Stimulated activated naive CD4-positive, alpha-beta T cell treated with Interleukin-2 at 50 U/mL for 16 hours (primary cell): ENCODE results near the gene DIRAS2.
"Not testable (repeated sequence)": the region's sequence is repeated elsewhere in the genome, so short reads cannot be mapped to it uniquely, and the experiment has no call there.

Experiments
- DNase-seq: peaks from one replicate; lab custom pipeline; 2025; lab: John Stamatoyannopoulos, UW

DIRAS2 gene, protein sequence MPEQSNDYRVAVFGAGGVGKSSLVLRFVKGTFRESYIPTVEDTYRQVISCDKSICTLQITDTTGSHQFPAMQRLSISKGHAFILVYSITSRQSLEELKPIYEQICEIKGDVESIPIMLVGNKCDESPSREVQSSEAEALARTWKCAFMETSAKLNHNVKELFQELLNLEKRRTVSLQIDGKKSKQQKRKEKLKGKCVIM

DNA sequence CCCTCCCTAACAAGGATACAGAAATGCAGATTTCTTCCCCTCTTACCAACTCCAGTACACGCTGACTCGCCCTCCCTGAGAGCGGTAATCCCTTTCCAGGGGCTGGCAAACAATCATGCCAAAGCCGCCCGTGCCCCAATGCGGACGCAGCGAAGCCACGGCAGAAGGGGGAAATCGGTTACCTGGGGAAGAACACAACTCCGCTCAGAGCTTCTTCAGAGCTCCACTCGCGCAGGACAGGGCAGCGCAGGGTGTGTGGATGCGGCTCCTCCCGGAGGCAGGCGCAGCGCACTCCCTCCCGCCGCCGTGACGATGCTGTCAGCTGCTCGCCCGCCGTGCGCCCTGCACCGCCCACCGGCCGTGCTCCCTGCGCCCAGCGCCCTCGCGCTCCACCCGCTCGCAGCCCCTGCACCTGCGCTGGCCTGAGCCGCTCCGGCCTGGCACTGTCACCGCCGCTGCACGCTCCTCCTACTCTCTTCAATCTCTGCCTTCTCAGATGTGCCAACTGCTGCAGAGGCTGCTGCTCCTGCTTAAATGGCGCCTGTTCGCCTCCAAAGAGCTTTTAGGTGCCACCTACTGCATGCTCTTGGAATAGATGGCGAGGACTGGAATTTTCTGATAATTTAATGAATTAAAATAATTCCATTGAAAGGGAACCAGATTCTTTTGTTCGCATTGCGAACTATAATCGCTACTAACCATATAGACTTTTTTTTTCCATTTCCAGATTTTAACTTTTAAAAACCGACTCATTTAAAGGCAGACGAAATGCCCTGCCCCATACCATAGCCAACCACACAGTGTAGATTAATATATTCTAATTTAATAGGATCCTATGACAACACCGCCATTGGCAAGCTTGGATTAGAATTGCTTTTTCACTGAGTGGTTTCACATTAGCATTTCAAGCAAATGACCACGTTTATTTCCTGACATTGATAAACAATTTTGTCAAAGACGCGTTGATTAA, at the start of gene DIRAS2:
Gene DIRAS2, minus strand, starts transcription at position 255 of the 970 bp plus-strand sequence. CDS start 28,997 bp downstream, outside the sequence.
- DNase-seq, result no peak

DNA sequence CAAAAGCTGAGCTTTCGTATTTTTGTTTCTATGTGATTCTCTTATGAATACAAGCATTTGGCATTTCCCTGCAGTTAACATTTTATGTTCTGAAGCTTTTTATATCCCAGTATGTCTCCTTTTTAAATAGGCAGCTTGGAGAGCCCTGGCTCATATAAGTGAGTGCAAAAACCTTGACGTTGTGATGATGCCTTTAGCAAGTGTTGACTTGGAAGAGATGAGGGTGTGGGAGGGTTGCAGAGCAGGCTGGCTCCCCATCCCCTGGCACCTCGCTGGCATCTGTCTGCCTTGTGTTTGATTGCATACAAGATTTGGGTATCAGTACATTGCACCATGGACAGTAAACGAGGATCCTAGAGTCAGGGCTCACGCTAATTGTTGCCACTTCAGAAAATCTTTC, 42.1 kb upstream of the DIRAS2 start:
- no peak for DNase-seq

DNA sequence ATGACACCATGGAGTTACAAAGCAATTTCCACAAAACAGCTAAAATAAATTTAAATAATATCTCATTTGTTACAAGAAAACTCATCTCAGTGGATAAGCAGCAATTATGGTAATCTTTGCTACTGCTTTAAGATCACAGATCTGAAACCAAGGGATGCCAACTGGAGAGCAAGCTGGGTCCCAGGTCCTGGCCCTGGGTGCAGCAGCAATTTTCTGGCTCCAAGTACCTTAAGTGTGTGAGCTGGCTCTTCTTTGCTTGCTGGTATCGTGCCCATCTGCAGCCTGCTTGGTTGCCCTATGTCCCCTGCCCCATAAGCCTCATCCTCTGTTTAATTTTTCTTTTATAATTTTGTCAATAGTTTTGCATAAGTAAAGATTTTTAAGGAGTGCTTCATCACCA, 41.5 kb upstream of the DIRAS2 start:
- no peak for DNase-seq

DNA sequence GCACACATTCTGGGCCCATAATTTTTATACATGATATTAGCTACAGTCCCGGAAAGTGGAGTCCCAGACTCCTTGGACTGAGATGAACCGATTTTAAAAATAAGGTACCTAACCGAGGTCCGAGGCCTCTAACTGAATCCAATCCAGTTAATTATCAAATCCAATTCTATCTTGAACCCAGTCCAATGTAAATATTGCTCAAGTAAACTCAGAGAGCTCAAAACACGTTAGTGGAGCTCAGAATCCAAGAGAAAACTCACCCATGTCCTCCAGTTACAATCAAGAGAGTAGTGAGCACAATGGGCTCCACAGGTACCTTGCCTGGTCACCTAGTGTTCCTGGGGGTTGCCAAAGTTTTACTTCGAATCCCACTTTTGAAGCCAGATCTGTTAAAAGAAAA, 37.9 kb upstream of the DIRAS2 start:
- DNase-seq, result no peak

DNA sequence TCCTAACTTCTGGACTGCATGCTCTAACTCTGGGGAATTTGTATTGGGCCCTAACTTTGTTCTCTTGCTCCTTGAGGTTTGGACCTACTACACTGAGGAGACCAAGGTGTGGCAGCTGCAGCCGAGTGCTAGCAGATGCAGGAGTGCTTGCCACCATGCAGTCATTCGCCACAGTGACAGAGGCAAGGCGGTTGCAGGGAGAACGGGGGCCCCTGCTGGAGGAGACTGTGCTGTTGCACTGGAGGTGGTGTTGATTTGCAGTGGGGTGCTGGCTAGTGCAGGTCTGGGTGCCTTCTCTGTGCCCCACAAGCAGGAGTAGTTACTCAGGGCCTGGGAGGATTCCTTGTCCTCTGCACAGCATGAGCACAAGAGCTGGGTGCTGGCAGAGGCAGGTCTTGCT, 22.4 kb upstream of the DIRAS2 start:
- no peak for DNase-seq

DNA sequence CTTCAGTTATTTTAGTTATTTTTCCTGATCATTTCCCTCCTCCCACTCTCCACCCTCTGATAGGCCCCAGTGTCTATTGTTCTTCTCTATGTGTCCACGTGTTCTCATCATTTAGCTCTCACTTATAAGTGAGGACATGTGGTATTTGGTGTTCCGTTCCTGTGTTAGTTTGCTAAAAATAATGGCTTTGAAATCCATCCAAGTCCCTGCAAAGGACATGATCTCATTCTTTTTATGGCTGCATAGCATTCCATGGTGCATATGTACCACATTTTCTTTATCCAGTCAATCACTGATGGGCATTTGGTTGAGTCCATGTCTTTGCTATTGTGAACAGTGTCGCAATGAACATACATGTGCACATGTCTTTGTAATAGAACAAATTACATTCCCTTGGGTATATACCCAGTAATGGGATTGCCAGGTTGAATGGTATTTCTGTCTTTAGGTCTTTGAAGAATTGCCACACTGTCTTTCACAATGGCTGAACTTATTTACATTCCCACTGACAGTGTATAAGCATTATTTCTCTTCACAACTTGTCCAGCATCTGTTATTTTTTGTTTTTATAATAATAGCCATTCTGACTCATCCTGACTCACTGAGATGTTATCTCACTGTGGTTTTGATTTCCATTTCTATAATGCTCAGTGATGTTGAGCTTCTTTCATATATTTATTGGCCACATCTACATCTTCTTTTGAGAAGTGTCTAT, 17.2 kb upstream of the DIRAS2 start:
- no peak for DNase-seq

DNA sequence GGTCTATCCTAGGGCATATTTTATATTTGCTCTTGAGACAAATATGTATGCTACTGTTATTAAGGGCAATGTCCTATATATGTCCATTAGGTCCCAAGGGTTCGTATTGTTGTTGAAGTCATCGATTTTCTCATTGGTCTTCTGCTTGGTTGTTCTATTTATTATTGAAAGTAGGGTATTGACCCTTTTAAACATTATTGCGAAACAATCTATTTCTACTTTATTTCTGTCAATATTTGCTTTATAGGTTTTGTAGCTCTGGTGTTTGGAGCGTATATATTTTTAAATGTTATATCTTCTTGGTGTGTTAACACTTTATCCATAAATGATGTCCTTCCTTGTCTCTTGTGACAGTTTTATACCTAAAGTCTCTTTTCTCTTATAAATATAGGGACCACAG, 16.2 kb upstream of the DIRAS2 start:
- DNase-seq, result no peak

DNA sequence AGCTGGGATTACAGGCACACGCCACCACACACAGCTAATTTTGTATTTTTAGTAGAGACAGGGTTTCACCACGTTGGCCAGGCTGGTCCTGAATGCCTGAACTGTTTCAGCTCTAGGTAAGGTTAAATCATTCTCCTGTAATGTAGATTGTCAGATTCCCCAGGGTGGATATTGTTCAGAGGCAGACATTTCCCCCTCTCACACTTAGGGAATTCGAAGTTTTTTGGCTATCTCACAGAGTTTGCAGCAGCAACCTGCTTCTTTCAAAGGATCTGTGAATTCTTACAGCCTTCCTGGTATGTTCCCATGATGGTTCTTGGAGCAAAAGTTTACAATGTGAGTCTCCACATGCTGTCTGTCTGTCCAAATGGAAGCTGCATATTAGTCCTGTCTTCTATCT, 15.6 kb upstream of the DIRAS2 start:
- no peak for DNase-seq

DNA sequence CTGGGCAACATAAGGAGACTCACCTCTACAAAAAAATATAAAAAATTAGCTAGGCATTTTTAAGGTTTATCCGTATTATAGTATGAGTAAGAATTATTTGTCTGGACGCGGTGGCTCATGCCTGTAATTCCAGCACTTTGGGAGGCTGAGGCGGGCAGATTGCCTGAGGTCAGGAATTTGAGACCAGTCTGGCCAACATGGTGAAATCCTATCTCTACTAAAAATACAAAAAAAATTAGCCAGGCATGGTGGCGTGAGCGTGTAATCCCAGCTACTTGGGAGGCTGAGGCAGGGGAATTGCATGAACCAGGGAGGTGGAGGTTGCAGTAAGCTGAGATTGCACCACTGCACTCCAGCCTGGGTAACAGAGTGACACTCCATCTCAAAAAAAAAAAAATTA, 14.3 kb upstream of the DIRAS2 start:
- DNase-seq, result not testable (repeated sequence)

DNA sequence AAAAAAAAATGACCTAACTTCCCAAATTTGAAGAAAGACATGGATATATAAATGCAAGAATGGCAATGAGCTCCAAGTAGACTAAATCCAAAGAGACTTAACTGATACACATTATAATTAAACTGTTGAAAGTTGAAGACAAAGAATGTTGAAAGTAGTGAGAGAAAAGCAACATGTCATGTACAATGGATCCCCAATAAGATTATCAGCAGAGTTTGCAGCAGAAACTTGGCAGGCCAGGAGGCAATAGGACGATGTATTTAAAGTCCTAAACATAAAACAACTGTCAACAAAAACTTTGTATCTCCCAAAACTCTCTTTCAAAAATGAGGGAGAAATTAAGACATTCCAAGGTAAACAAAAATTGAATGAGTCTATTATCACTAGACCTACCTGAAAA, 8.6 kb upstream of the DIRAS2 start:
- no peak for DNase-seq

DNA sequence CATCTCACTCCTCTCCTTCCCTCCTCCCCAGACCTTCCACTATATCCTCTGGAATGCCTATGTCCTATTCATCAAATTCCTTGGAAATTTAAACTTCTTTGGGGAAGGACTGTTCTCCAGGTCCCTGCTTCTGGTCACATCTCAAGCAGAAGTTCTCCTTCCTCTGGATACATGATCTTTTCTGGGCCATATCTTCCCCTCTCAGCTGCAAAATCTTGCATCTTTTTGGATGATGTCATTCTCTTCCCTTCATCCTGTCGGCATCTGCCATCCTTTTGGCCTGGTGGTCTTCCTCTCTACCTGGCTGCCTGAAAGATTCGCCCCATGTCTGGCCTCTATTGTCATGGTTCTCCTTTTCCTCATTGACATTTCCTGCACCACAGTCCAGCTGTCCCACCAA, 5.2 kb upstream of the DIRAS2 start:
- no peak for DNase-seq

DNA sequence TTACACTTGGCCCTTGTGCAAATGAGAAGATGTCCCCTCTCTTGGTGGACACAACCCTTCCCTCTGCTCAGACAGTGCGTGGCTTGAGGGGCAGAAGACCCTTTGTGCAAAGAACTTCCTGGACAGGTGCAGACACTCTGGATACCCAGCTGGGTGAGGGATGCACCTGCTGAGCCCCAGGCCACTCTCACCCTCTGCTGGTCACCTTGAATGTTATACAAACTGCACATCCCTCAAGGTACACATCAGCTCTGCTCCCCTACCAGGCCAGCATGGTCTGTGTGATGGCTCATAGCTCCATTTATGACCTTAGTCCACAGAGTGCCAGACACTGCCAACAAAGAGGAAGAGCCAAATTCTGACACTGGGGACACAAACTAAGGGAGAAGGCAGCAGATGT, 3.1 kb upstream of the DIRAS2 start:
- no peak for DNase-seq

DNA sequence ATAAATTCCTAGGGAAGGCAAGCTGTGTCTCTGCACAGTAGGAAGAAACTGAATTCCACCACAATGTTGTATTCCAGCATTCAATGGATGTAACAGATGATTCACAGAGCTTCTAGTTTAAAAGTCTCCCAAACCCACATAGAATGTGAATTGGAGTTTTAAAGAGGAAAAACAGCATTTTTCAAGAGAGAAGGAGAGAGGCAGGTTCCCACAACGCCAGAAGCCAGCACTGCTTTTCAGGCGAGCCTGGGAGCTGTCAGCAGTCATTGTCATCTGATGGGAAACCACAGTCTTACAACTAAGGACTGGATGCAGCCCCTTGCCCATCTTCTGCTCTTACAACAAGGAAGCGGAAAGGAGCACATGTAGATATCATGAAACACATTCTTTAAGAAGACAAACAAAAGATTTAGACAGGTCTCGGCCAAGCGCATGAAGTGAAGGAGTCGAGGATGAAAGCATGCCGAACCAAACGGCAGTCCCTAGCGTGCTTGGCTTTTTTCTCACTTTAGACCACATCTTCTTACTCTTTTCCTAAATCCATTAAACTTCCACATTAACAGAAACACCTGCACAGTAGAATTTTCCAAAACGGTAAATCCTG, 638 bp downstream of the DIRAS2 start:
- DNase-seq, result no peak

DNA sequence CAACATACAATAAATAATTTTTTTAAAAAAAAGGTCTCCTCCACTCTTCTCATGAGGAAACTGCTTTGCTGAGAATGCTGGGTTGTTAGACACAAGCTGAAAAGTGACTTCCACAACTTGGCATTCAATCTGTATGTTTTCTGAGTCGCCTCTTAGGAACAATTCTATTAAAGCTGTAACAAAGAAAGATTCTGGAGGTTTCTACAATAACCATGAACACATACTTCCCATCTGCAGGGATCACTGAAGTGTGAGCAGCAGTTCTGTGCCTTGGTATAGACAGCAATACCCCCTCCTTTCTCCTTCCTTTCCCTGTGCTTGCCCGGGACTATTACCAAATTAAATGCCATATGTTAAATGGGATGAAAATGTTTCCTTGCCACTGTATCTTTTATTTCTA, 1.5 kb downstream of the DIRAS2 start:
- DNase-seq, result no peak

DNA sequence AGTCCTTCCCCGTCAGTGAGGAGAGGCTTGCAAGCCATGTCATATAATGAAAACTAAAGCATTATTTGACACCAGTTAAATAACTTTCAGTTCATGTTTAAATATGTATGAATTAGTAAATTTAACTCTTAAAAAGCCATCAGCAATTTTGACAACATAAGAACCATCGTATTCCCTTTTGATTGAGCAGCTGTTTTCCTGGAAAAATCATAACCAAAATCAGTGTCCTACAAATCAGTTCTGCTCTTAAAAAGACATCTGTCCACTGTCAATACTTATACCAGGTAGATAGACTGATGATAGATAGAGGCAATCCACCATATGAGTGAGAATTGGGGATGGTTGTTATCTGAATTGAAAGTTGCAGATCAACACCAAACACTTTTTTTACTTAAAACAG, 2.3 kb downstream of the DIRAS2 start:
- DNase-seq, result no peak

DNA sequence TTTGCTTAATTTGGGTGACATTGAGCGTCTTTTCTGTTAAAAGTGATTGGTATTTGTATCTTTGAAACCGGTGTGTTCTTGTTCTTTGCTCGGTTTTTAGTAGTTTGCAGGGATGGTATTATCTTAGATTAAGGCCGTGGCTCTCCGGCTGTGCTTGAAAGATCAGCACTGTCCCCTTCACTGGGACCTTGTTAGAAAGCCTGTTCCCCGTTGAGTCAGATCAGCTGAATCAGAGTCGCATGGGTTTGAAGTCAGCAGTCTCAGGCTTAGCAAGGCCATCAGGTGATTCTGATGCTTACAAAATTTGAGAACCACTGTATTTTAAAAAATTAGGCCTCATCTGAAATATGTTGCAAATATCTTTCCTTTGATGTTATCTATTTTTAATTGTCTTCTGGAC, 5.0 kb downstream of the DIRAS2 start:
- DNase-seq, result no peak

DNA sequence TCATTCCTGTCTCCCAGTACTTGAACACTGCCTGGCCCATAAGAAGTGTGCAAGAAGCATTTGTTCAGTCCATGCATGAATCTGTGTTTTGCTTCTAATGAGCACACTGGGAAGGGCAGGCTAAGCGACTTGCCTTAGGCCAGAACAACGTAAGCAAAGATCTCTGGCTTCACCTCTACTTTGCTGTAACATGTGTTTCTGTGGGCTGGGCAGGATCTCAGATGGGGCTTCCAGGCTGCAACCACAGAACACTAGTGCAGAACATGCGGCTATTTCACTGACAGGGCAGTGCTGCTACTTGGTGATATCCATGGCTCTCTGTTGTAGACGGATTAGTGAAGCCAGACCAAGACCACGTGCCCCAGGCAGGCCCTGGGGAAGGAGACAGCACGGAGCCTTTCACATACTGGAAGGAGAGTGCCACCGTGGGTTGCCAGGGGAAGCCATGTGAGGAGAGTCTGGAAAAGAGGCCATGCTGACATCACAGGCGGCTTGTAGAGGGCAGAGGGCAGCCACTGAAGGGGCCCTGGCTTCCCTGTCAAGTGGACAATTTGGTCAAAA, 9.9 kb downstream of the DIRAS2 start:
- no peak for DNase-seq

DNA sequence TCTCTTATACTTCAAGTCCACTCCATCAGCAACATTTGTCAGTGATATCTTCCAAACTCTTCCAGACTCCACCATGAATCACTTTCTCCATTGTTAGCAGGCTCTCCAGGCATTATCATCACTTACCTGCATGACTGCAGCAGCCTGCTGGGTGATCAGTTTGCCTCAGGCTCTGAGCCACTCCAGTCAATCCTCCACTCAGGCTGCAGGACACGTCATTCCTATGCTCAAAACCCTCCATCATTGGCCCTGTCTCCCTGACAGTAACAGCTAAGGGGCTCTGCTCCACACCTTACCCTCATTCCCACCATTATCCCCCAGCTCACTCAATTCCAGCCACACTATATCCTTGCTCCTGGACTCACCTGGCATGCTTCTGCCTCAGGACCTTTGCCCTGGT, 10.7 kb downstream of the DIRAS2 start:
- DNase-seq, result no peak

DNA sequence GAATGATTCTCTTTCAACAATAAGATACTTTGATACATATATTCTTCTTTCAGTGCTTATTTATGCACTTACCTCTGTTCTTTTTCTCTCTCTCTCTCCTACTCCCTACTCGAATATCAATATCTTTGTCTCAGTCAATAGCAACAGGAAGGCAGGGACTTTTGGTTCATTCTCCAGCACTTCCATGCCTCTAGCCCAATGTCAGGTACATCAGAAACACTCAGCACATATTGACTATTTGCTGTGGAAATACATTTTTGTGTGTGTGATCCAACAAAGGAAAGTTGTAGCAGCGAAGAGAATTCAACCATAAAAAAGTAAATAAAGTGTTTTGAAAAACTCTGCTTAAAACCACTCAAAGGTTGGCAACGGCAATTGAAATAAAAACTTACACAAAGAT, 12.6 kb downstream of the DIRAS2 start:
- no peak for DNase-seq

DNA sequence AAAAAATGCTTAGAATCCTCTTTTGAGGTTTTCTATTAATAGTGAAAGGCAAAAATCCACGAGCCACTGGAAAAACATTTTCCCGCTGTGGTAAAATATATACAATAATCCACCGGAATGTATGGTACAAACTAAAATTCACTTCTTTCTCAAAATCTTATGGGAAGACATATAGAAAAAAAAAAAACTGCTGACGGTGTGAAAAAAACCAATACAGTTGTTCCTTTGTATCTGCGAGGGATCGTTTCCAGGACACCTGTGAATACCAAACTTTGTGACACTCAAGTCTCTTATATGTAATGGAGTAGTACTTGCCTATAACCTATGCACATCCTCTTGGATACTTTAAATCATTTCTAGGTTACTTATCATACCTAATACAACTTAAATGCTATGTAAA, 13.3 kb downstream of the DIRAS2 start:
- DNase-seq, result no peak

DNA sequence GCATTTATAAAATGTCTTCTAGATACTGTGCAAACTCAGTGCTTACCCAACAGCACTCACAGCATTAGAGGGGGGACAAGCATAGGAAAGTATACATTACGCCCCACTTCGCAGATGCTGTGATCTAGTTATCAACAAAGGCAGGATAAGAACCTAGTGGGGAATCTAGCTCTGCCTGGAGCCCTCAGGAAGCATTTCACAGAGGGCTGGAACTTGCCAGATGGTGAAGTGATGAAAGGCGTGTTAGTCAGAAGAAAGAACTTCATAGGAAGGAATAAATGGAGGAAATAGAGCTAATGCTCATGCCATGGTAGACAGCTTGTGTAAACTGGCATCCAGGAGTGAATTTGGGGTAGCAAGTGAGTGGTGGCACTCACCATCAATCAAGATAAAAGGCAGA, 25.8 kb downstream of the DIRAS2 start:
- DNase-seq, result no peak

DNA sequence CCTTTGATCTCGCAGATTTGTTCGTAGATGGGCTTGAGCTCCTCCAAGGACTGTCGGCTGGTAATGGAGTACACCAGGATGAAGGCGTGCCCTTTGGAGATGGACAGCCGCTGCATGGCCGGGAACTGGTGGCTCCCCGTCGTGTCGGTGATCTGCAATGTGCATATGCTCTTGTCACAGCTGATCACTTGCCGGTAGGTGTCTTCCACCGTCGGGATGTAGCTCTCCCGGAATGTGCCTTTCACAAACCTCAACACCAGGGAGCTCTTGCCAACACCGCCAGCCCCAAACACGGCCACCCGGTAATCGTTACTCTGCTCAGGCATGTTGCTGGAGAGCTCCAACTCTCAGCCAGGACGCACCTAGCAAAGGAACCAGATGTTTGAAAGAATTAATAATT, 29.1 kb downstream of the DIRAS2 start:
- no peak for DNase-seq
